ENCODE results near the gene CASKIN1. TPM values are rescaled to one million over a fixed set of nuclear protein-coding genes. Genes with fewer than 3 reads are reported as not detected.

CASKIN1 gene
- total RNA-seq, 1 donor from 2014 or later = under 0.01 TPM

DNA sequence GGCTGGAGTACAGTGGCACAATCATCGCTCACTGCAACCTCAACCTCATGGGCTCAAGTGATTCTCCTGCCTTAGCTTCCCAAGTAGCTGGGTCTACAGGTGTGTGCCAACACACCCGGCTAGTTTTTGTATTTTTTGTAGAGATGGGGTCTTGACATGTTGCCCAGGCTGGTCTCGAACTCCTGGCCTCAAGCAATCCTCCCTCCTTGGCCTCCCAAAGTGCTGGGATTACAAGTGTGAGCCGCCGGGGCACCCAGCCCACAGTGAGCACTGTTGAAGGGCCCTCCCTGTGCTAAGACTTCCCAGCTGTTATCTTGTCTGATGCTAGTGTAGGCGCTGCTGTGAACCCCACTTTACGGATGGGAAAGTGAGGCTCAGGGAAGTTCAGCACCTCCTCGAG is 8.0 kb downstream of the CASKIN1 start:
- DNase-seq (ENCODE audit: low read depth) (no peak), FAIRE-seq (no peak)
- TF ChIP-seq, protein P1, sequence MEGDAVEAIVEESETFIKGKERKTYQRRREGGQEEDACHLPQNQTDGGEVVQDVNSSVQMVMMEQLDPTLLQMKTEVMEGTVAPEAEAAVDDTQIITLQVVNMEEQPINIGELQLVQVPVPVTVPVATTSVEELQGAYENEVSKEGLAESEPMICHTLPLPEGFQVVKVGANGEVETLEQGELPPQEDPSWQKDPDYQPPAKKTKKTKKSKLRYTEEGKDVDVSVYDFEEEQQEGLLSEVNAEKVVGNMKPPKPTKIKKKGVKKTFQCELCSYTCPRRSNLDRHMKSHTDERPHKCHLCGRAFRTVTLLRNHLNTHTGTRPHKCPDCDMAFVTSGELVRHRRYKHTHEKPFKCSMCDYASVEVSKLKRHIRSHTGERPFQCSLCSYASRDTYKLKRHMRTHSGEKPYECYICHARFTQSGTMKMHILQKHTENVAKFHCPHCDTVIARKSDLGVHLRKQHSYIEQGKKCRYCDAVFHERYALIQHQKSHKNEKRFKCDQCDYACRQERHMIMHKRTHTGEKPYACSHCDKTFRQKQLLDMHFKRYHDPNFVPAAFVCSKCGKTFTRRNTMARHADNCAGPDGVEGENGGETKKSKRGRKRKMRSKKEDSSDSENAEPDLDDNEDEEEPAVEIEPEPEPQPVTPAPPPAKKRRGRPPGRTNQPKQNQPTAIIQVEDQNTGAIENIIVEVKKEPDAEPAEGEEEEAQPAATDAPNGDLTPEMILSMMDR (IDR thresholded peaks at IDR 0.05; ENCODE audit: insufficient read depth, low read length, severe bottlenecking) = no peak
- Histone ChIP-seq H3K36me3 (ENCODE audit: control insufficient read depth, insufficient read depth, low read length) (no peaks in the 10 kb centered on the region), H3K27me3 (ENCODE audit: control insufficient read depth, insufficient read depth, low read length) (no peaks in the 10 kb centered on the region), H3K4me3 (ENCODE audit: low read depth, low read length) (no peak overlapping the region)

- TF ChIP-seq, protein P1 (IDR thresholded peaks at IDR 0.05; ENCODE audit: insufficient read depth, low read length, severe bottlenecking) = no peak
- FAIRE-seq (no peak), DNase-seq (ENCODE audit: low read depth) (no peak)
- H3K27me3 ChIP-seq (ENCODE audit: control insufficient read depth, insufficient read depth, low read length) = no peaks in the 10 kb centered on the region
- H3K36me3 ChIP-seq (ENCODE audit: control insufficient read depth, insufficient read depth, low read length) = no peaks in the 10 kb centered on the region
- H3K4me3 ChIP-seq (ENCODE audit: low read depth, low read length) = no peak overlapping the region
These were observed 9.2 kb downstream of the CASKIN1 start for GRCh38 chr16:2187212-2187611.

- TF ChIP-seq, protein P1 (IDR thresholded peaks at IDR 0.05; ENCODE audit: insufficient read depth, low read length, severe bottlenecking) = no peak
- DNase-seq (ENCODE audit: low read depth) = no peak
- Histone ChIP-seq H3K27me3 (ENCODE audit: control insufficient read depth, insufficient read depth, low read length) (no peaks in the 10 kb centered on the region), H3K4me3 (ENCODE audit: low read depth, low read length) (no peak overlapping the region), H3K36me3 (ENCODE audit: control insufficient read depth, insufficient read depth, low read length) (no peaks in the 10 kb centered on the region)
- FAIRE-seq = no peak
These were observed 9.9 kb downstream of the CASKIN1 start for GRCh38 chr16:2186505-2186904.

DNA sequence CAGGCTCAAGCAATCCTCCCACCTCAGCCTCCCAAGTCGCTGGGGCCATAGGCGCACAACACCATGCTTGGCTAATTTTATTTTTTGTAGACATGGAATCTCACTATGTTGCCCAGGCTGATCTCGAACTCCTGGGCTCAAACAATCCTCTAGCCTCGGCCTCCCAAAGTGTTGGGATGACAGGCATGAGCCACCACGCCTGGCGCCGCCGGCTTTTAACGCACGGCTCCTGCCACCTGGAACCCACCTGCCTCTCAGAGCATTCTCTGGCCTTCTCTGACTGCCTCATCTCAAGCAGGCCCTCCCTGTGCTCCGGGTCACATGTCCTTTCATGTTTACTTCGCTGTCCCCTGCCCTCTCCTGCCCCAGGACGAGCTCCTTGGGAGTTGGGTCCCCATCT is 10.3 kb downstream of the CASKIN1 start:
- no peak overlapping the region for H3K4me3 ChIP-seq (ENCODE audit: low read depth, low read length)
- DNase-seq (ENCODE audit: low read depth) = no peak
- no peak for FAIRE-seq
- no peaks in the 10 kb centered on the region for H3K27me3 ChIP-seq (ENCODE audit: control insufficient read depth, insufficient read depth, low read length)
- no peaks in the 10 kb centered on the region for H3K36me3 ChIP-seq (ENCODE audit: control insufficient read depth, insufficient read depth, low read length)
- TF ChIP-seq, protein P1 (IDR thresholded peaks at IDR 0.05; ENCODE audit: insufficient read depth, low read length, severe bottlenecking) = no peak

DNA sequence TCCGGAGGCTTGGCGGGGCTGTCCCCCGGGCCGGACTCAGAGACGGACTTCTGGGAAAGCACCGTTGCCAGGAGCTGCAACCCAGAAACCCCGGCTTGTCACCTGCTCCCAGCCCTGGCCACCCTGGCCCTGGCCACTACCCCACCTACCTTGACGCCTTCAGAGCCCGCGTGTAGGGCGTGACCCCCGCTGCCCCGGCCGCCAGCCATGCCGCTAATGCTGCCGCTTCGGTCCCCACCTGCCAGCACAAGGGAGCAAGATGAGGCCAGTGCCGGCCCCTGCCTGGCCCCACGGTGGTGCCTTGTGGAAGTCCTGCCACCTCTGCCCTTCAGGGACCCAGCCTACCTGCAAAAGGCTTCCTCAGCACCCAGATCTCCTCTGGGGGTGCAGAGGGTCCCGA is 11.4 kb downstream of the CASKIN1 start:
- H3K36me3 ChIP-seq (ENCODE audit: control insufficient read depth, insufficient read depth, low read length) = no peaks in the 10 kb centered on the region
- H3K4me3 ChIP-seq (ENCODE audit: low read depth, low read length) = no peak overlapping the region
- H3K27me3 ChIP-seq (ENCODE audit: control insufficient read depth, insufficient read depth, low read length) = no peaks in the 10 kb centered on the region
- DNase-seq (ENCODE audit: low read depth) (no peak), FAIRE-seq (no peak)
- TF ChIP-seq, protein P1 (IDR thresholded peaks at IDR 0.05; ENCODE audit: insufficient read depth, low read length, severe bottlenecking) = no peak

DNA sequence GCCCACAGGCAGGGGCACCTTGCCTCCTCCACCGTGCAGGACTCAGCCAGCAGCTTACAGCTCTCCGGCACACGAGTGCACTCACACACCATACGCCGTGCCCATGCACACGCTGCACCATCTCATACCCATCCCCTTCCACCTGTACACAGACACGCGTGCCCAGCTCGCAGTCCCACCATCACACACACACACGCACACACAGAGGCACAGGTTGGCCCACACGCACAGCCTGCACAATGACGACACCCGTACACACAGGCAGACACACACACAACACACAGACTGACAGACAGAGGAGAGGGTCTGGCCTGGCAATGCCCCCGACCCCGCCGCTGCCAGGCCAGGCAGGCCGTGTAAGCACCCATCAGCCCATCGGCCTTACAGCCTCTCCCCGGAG is 12.1 kb downstream of the CASKIN1 start:
- Histone ChIP-seq H3K36me3 (ENCODE audit: control insufficient read depth, insufficient read depth, low read length) (no peaks in the 10 kb centered on the region), H3K27me3 (ENCODE audit: control insufficient read depth, insufficient read depth, low read length) (no peaks in the 10 kb centered on the region), H3K4me3 (ENCODE audit: low read depth, low read length) (no peak overlapping the region)
- DNase-seq (ENCODE audit: low read depth) (no peak), FAIRE-seq (no peak)
- TF ChIP-seq, protein P1 (IDR thresholded peaks at IDR 0.05; ENCODE audit: insufficient read depth, low read length, severe bottlenecking) = no peak

Measured in bronchial epithelial cell (primary cell).